IPS-NIHi7 (cell line): ENCODE data around the gene MGMT.

Experiments
- DNase-seq: peaks from one replicate; pipeline ENCODE4 v3.0.0; 2012; ENCODE audit warnings: mixed read lengths; ENCODE audit errors: extremely low spot score

MGMT gene

DNA sequence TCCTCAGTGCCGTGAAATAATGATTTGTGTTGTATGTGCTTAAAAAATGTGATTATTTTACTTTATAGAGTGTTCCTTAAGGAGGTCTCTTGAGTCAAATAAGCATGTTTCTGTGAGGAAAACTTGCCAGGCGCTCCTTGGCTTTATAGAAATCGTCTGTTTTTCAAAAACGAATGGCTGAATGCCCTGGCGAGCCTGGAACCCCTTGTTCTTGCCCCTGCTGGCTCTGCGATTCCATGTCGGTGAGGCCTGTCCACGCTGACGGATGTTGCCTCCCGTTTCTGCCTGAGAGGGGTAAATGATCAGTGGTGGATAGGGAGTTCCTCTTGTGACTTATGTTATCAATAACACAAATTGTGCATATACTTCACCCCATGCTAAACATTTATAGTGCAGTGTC lies 75.5 kb downstream of the MGMT start:
- DNase-seq = no peak

DNA sequence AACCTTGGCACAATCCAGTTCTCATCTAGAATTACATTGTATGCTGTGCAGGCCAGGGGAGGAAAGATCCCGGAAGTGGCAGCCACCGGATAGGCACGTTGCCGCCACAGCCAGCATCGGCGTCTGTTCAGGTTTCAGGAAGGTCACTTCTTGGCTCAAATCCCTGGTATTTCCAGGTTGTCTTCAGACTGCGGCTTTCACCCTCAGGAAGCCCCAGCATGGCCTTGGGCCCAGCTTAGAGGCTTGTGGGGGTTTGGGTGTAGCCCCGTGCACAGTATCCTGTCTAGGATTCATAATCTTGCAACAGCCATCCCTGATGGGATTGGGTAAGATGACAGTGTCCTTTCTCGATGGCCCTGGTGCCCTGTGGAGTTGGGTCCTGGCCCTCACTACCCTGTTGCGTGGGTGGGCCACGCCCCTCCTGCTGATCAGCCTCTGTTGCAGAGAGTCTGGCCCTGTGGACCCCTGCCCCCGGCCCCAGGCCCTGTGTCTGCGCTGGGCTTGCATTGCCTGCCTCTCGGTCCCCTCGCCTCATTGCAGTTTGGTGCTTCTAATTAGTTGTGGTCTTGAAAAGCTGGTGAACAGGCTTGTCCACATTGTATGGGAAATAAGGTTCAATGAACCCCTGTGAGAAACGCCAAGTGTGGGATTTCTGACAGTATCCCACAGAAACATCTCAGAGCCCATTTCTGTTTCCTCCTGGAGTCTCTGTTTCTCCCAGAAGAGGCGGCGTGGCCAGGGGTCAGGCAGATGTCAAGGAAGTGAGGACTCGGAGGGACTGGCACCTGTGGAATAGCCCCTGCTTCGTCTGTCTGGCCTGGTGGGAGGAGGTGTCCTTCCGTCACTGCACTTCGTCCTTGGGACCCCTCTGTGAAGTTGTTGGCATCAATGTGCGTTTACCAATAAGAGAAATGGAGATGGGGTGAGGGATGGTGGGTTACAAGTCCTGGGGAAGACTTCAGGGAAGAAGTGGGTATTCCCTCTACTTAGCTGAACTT lies 77.5 kb downstream of the MGMT start:
- no peak for DNase-seq

DNA sequence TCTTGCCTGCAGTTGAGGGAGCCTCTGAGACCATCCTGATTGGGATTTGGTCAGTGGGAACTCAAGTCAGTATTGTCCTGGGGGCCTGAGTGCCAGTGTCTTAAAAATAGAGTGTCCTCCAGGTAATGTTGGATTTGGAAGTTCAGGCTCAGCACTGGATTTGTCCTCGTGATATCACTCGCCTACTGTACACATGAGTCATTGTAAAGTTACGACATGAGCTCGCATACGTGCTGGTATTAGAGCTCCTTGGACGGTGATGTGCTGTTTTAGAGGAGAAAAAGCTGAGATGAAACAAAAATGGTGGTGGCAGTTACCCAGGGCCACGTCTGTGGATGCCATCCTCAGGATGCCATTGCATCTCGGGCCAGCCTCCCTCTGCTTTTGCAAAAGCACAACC lies 78.2 kb downstream of the MGMT start:
- no peak for DNase-seq

DNA sequence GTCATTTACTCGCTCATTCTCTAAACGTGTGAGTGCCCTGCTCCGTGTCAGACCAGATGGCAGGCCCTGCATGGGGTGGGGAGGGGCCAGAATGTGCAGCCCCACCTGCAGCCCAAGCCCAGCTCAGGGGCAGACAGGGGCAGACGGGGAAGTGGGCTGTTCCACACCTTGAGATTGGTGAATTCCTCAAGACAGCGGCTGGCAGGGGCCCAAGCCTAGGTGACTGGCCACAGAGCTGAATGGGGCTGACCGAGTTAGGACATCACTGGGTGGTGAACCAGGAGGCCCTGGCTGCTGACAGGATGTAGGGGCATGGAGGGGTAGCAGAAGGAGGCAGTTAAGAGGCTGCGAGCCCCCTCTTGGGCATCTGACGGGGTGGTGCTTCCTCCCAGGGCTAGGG lies 79.1 kb downstream of the MGMT start:
- DNase-seq = no peak

DNA sequence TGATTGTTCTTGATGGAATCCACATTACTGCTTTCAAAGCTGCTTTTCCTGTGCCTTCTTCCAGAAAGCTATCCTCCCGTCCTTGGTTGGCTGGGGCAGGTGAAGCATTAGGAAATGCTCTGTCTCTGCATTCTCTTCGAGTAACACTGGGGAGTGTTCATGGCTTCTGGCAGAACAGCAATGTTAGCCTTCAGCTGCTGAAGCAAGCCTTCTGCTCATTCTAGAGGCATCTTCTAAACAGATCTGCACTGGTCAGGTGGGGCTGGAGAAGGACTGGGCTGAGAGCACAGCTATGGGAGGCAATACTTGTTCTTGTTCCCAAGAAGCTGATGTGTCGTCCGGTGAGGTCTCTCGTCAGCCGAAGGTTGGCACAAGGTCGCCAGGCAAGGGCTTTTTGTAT lies 80.6 kb downstream of the MGMT start:
- no peak for DNase-seq

DNA sequence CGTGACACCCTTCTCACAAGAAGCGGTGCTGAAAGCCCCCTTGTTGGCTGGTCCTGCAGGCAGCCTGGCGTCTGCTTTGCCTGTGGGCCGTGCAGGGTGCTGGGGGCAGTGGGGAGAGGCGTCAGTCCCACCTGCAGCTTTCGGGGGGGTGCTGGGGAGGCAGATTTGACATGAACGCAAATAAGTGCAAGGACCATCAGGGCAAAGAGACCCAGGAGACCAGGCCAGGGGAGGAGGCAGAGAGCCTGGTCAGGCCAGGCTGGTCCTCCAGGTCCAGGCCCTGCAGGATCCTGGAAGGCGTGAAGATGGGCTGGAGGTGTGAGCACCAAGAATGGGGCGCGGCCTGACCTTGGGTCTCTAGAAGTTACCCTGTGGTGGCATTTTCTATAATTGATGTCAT lies 81.6 kb downstream of the MGMT start:
- DNase-seq = no peak

DNA sequence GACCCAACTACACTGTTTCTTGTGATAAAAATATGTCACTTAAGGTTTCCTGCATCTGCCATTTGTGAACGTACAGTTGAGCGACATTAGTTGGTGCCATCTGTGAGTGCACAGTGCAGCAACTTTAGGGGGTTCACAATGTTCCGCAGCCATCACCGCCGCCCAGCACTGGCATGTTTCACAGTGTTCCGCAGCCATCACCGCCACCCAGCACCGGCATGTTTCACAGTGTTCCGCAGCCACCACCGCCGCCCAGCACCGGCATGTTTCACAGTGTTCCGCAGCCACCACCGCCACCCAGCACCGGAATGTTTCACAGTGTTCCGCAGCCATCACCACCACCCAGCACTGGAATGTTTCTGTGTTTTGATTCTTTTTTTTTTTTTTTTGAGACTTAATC lies 83.0 kb downstream of the MGMT start:
- DNase-seq = no peak

DNA sequence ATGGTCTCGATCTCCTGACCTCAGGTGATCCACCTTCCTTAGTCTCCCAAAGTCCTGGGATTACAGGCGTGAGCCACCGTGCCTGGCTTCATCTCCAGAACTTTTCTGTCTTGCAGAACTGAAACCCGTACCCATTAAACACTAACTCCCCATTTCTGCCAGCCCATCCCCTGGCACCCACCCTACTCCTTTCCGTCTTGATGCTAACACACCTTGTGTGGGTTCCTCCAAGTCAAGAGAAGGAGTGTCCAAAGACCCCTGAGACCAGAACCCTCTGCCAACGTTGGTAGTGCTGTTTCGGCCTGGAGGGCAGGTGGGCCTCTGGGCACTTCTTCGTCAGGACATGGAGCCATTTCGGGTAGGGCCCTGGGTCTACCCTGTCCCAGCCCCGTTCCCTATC lies 83.6 kb downstream of the MGMT start:
- no peak for DNase-seq

DNA sequence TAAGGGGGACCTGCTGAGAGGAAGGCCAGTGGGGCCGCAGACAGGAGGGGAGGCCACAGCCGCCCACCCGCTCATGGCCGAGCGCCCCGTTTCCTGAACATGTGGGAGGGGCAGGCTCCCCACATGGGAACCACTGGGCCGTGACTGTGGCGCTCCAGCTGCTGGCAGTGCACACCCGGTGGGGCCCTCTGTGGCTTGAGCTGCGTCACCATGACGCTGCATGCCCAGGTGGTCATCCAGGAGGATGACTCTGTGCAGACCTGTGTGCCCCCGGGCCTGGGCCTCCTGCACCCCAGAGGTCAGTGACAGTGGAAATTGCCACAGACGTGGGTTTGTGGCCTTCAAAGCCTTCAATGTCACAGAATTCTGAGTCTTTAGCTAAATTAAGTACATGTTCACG lies 85.1 kb downstream of the MGMT start:
- DNase-seq = no peak

DNA sequence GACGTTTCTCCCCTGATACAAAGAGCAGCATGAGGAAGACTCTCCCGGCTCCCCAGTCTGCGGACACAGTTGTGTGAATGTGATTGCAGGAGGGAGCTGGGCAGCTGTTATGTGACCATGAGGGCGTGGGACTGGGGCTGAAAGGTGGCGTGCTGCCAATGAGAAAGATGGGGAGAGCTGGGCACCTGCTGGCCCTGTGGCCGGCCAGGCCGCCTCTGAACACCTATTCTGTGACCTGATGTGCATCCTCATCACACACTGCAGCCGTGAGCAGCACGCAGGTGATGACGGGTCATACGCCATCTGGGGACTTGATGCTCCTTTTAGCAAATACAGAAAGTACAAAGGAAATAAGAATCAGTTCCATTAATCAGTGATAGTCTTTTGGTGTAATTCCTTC lies 86.9 kb downstream of the MGMT start:
- no peak for DNase-seq

DNA sequence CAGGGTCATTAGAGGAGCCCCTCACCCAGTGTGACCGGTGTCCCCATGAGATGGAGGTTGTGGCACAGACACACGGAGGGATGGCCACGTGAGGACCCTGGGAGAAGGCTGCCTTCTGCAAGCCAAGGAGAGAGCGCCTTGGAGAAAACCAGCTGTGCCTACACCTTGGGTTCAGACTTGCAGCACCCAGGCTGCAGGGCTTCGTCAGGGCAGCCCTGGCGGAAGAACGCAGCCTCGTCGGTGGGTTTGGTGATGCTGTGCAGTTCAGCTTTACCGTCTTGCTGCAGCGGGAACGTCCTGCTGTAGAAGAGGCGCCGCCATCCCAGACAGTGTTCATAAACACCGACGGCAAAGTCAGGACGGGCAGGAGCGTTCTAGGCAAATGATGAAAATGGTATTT lies 89.3 kb downstream of the MGMT start:
- no peak for DNase-seq

DNA sequence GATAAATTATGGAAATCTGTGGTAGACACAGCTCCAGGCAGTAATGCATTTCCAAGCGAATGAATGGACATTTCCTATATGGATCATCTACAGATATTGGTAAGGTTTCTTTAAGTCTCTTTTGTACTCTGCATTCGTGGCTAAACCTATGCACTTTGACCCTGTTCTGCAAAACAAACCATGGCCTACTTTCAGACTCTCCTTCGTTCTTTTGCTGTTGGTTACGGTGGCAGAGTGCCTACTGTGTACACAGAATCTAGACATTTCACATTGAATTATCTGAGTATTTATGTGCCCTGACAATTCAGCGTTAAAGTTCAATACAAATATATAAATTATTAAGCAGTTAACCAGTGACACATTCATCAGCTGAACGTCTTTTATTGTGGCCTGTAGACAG lies 93.3 kb downstream of the MGMT start:
- no peak for DNase-seq

DNA sequence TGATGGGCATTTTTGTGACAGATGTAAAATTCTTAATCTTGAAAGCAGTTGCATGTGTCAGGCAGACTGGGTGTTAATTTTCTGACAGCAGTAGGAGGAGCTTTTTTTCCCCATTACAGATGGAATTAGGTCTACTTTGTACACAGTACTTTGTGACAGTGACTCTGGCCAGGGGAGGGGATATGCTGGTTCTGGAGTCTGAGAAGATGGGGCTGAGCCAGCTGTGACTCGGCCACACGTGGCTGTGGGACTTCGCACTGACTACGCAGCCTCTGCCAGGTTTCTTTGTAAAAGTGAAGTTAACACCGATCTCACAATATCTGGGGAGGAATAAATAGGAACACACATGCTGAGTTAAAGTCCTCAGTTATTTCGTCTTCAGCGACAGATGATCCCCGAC lies 95.4 kb downstream of the MGMT start:
- no peak for DNase-seq

DNA sequence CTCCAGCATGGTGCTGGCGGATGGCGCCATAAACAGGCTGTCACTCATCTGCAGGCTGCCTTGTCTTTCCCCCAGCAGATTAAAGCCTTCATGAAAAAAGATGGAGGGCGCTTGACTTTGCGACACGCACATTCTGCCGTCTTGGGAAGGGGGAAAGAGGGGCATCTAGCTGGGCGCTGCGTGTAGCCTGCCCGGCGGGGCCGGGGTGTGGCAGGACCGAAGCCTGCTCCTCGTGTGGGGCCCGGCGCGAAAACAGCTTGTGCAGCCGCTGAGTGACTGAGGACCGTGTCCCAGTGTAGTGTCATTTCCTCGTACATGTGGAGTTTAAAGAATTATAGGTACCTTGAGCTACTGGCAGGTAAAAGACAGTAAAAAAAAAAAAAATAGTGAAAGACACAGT lies 97.9 kb downstream of the MGMT start:
- no peak for DNase-seq

DNA sequence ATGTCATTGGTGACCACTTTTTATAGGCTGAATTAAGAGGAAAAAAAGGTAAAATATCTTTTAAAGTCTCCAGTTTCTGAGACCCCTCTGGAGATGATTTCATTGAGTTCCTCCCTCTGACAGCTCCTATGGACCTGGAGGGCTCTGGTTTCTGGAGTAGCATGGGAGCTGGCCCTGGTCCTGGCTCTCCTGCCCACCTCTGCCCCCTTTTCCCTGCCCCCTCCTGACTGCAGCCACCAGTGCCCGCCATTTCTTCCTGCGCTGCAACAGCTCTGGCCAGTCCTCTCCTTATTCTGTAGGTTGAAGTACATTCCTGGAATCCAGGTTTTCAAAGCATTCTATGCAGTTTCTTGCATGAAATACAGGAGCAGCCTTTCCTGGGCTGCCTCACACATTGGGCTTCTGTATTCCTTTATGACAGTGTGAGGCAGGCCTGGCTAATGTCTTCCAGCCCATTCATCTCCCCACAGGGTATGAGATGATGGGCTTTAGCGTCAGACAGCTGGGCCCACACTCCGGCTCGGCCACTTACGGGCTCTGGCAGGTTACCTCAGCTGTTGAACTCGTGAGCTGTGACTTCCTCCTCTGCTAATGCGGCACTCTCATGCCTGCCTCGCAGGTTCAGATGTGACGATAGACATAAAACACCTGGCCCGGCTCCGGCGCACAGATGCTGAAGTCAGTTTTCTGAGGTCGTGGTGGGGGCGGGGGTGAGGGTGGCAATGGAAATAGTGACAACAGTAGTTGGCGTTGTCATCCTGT lies 101.7 kb downstream of the MGMT start:
- DNase-seq = no peak

DNA sequence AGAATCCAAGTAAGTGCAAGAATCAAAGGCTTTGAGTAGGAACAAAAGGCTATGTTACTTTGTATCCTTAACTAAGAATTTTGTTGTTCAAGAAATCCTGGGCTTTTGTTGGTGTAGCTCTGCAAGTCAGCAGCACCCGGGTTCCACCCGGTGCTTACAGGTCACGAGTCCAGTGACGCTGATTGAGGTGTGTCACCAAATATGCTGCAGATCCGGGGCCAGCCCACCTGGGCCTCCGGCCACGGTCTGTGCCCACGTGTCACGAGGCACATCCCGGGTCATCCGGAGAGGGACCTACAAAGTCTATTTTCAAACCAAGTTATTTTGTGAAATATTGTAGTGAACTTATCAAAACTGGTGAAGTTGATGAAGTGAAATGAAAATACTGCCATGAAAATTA lies 103.1 kb downstream of the MGMT start:
- DNase-seq = no peak

DNA sequence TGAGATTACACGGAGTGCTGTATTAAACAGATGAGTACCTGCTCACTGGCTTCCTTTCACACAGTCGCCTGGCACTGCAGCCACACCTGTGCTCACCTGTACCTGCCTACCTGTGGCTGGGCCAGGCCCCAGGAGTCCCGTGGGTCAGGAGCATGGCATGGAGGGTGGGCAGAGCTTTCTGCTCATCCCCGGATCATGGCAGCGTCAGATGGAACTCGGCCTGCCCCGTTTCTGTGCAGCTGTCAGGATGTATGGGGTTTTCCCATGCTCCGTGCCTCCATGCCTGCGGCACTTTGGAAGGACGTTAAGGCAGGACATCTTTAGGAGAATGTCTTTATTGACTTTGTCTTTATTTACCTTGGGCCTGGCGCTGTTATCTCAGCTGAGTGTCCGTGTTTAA lies 112.2 kb downstream of the MGMT start:
- no peak for DNase-seq

DNA sequence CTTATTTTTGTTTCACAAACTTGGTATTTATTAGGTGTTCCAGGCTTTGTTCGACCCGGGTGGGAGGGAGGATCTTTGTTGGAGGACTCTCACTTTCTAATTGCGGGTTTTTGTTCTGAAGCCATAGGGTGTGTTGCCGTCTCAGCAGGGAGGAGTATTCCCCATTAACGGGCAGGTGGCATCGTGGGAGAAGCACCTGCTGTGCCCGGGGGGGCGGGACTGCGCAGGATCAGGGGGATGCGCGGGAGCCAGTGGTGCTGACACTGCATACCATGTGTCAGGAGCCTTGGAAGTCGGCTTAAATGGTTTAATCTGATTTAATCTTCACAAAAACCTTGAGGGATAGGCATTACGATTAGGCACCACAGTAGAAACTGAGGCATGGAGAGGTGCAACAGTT lies 113.0 kb downstream of the MGMT start:
- DNase-seq = no peak

DNA sequence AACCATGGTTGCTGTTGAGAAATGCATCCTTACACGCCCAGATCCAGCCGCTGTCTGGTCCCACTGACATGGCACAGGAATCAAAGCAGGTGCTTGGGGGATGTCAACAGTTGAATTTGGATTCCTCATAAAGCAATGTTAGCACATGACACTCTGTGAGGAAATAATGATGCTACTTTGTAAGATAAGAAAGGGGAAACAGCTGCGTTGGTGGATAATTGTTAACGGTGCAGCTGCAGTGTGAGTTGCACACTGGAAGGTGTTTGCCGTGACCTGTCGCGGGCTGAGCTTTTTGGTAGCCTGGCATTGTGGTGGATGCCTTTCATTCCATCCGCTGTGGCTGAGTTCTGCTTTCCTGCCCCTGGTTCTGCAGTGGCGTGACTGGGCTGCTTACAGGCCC lies 113.9 kb downstream of the MGMT start:
- DNase-seq = no peak

DNA sequence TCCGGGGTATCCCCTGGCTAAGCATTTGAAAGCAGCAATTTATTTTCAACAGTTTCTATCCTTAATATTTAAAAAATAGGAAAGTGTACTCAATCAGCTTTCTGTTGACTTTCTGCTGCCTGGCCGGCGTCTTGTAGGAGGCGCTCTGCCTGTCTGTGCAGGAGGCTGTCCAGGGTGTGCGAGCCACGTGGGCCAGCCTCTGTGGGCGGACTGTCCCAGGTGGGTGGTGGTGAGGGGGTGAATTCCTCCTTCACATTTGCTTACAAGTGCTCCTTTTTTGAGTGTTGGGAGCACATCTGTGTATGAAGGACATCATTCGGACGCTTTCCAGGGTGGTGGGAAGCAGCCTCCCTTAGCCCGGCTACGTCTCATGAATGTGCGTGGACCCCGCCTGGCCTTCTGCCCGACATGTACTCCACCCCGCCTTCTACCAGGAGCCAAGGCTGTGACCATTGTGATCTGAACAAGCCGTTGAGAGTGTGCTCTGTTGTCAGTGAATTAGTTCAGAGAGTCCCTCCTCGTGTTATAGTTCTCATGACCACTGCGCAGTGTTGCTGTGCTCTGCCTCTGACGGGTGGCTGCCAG lies 114.9 kb downstream of the MGMT start:
- no peak for DNase-seq

DNA sequence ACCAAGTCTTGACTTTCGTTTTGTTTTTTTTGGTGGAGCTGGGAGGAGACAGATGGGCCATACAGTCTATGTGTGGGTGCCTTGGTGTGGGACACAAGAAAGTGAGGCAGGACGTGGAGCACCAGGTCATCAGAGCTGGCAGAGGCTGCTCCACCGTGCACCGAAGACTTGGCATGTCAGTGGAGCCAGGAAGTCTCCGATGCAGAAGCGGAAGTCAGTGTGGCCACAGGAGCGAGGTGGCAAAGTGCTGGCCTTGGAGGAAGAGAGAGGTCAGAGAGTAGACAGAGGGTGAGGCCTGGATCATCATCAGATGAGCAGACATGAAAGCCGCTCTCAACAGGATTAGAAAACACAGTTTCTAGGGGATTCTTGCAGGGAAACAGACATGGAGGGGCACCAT lies 116.8 kb downstream of the MGMT start:
- no peak for DNase-seq

DNA sequence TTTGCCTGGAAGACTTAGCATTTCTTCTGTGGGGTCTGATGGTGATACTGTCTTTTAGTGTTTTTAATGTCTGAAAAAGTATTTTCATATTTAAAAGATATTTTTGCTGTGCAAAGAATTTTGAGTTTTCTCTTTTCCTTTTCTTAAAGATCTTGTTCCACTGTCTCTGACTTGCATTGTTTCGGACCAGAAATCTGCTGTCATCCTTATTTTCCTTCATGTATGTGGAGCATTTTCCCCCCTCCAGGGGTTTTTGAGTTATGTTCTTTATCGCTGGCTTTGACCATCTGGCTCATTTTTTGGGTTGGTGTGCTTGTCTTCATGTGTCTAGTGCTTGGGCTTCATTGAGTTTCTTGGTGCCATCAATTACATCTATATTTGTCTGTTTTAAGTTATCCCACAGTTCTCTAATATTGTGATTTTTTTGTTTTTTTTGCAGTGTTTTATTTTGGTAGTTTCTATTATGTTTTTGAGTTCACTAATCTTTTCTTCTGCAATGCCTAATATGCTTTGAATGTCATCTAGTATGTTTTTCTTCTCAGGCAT lies 119.9 kb downstream of the MGMT start:
- no peak for DNase-seq
